Stimulated activated CD4-positive, alpha-beta T cell treated with anti-CD3 and anti-CD28 coated beads, Interleukin-15, amount 100 ng/mL, for 1 hour (primary cell): ENCODE data around the gene S100A2.
A peak's percentile ranks its signal among the peaks of the same experiment; 100 is the strongest.
"Not testable (repeated sequence)": the region's sequence is repeated elsewhere in the genome, so short reads cannot be mapped to it uniquely, and the experiment has no call there.

Experiments used
- DNase-seq, 2 donors: peaks; one replicate each; pipeline ENCODE4 v3.0.0-alpha.2; 2020; ENCODE audit warnings: low read depth in 1 of 2, low spot score in 1 of 2

Gene S100A2

GRCh38 chr1:153534226-153534924 lies 31.3 kb downstream of the S100A2 start:
- DNase-seq, result no peak

GRCh38 chr1:153533689-153534201 lies 31.9 kb downstream of the S100A2 start:
- no peak for DNase-seq

- peak; percentile 62 to 68 for DNase-seq
Measured at GRCh38 chr1:153532769-153533599, 32.7 kb downstream of the S100A2 start.

GRCh38 chr1:153532181-153532580 lies 33.5 kb downstream of the S100A2 start:
- DNase-seq, result no peak

GRCh38 chr1:153531638-153532037 lies 34.0 kb downstream of the S100A2 start:
- no peak for DNase-seq

- DNase-seq, result no peak
Measured at GRCh38 chr1:153527683-153528040, 38.0 kb downstream of the S100A2 start.

GRCh38 chr1:153527023-153527682 lies 38.5 kb downstream of the S100A2 start:
- no peak for DNase-seq

GRCh38 chr1:153526132-153526543 lies 39.5 kb downstream of the S100A2 start:
- no peak for DNase-seq

- DNase-seq, result no peak
Measured at GRCh38 chr1:153525088-153525728, 40.4 kb downstream of the S100A2 start.

- DNase-seq, result not testable (repeated sequence)
Measured at GRCh38 chr1:153522353-153523048, 43.1 kb downstream of the S100A2 start.

- DNase-seq, result not testable (repeated sequence)
Measured at GRCh38 chr1:153521808-153522207, 43.8 kb downstream of the S100A2 start.

- no peak for DNase-seq
Measured at GRCh38 chr1:153520818-153521476, 44.7 kb downstream of the S100A2 start.

- DNase-seq, result not testable (repeated sequence)
Measured at GRCh38 chr1:153520137-153520691, 45.4 kb downstream of the S100A2 start.

- DNase-seq, result no peak
Measured at GRCh38 chr1:153519242-153519641, 46.4 kb downstream of the S100A2 start.

GRCh38 chr1:153515504-153516394 lies 49.9 kb downstream of the S100A2 start:
- no peak for DNase-seq

GRCh38 chr1:153513666-153514065 lies 52.0 kb downstream of the S100A2 start:
- no peak for DNase-seq

GRCh38 chr1:153513023-153513422 lies 52.6 kb downstream of the S100A2 start:
- no peak for DNase-seq
